Measurements from ENCODE around the gene KRT86.

DNA sequence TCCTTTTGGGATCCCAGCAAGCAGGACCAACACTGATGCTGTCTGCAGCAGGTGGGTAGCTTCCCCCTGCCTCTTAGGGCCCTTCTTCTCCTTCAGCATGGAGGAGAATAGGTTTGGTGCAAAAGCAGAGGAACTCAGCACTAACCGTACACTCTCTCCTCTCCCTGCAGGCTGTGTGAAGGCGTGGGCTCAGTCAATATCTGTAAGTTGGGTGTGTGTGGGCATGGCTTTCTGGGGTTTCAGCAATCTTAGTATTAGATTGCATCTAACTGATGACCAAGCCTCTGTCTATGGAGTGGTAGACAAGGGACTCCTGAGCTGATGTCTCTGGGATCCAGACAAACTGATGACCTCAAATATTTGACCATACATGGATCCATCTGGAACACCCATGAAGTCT is 78.5 kb downstream of the KRT86 start:
- TF ChIP-seq TARDBP (IDR thresholded peaks at IDR 0.05) (no peak), HDGF (IDR thresholded peaks at IDR 0.05; ENCODE audit: borderline replicate concordance) (no peak), NFRKB (IDR thresholded peaks at IDR 0.05) (no peak), BHLHE40 (IDR thresholded peaks at IDR 0.05; ENCODE audit: borderline replicate concordance) (no peak), FOXK2 (IDR thresholded peaks at IDR 0.05) (no peak), LEF1 (IDR thresholded peaks at IDR 0.05; ENCODE audit: borderline replicate concordance) (no peak), SP1 (IDR thresholded peaks at IDR 0.05) (no peak), FOXM1 (IDR thresholded peaks at IDR 0.05; ENCODE audit: borderline replicate concordance) (no peak)
